ENCODE measurements around the gene PDE11A. TPM values are rescaled to one million over a fixed set of nuclear protein-coding genes. Genes with fewer than 3 reads are reported as not detected.

The PDE11A gene
- total RNA-seq, 1 experiment from 2014 or later = 0.13 TPM

GRCh38 chr2:177908824-177909223 lies 163.8 kb downstream of the PDE11A start:
- Histone ChIP-seq H3K23ac (ENCODE audit: insufficient read length, low read depth, low read length) (no peak overlapping the region), H3K18ac (ENCODE audit: insufficient read length, low read depth, low read length) (no peak overlapping the region), H3K56ac (ENCODE audit: insufficient read length, low read depth, low read length) (no peak overlapping the region), H2BK5ac (ENCODE audit: insufficient read length, low read length) (no peak overlapping the region), H2BK20ac (ENCODE audit: low read depth, low read length, poor library complexity, severe bottlenecking) (no peak overlapping the region), H3K9me3 (ENCODE audit: control insufficient read depth, low read depth, low read length) (no peaks in the 10 kb centered on the region), H3K4me2 (ENCODE audit: insufficient read depth, insufficient read length, low read length) (no peak overlapping the region), H3K27ac (ENCODE audit: insufficient read length, low read depth, low read length) (no peak overlapping the region), H2BK120ac (ENCODE audit: low read depth, low read length, poor library complexity, severe bottlenecking) (no peak overlapping the region), H3K14ac (ENCODE audit: insufficient read depth, low read length) (no peak overlapping the region), H2BK12ac (ENCODE audit: insufficient read length, low read depth, low read length) (no peak overlapping the region), H2AK5ac (ENCODE audit: insufficient read length, low read length) (no peak overlapping the region), H3K23me2 (ENCODE audit: insufficient read length, low read depth, low read length, poor library complexity, severe bottlenecking) (no peaks in the 10 kb centered on the region), H2AFZ (ENCODE audit: low read length) (no peak overlapping the region), H3K4ac (ENCODE audit: low read depth, low read length) (no peak overlapping the region), H3K27me3 (ENCODE audit: insufficient read depth, low read length) (no peaks in the 10 kb centered on the region), H3T11ph (ENCODE audit: low read length) (no peak overlapping the region), H4K8ac (replicated peaks; ENCODE audit: insufficient read length, low read depth, low read length) (no peak overlapping the region), H4K5ac (ENCODE audit: insufficient read length, low read depth, low read length) (no peak overlapping the region), H3K9ac (ENCODE audit: extremely low read depth, insufficient read length, low read length) (no peak overlapping the region), H4K20me1 (ENCODE audit: control insufficient read depth, insufficient read depth, insufficient read length) (no peaks in the 10 kb centered on the region), H3K4me1 (ENCODE audit: insufficient read depth, low read length) (0 out of 2 replicates have a peak, but pooled peaks cover 2% of the 10 kb centered on the region), H2BK15ac (ENCODE audit: low read depth, low read length) (no peak overlapping the region), H4K91ac (ENCODE audit: insufficient read length, low read depth, low read length) (no peak overlapping the region), H3K79me2 (ENCODE audit: insufficient read depth, low read length) (no peaks in the 10 kb centered on the region), H3K79me1 (ENCODE audit: insufficient read depth, low read depth, low read length, poor library complexity, severe bottlenecking) (no peaks in the 10 kb centered on the region)
- Mint-ChIP-seq H3K9me3 (no peaks in the 10 kb centered on the region), H3K27me3 (ENCODE audit: low read depth) (no peaks in the 10 kb centered on the region), H3K4me3 (no peak overlapping the region), H3K36me3 (ENCODE audit: insufficient read depth in 1 of 3, low read depth in 3 of 3) (no peaks in the 10 kb centered on the region), H3K27ac (no peak overlapping the region), H3K4me1 (peaks cover 10% of the 10 kb centered on the region in 2 experiments)
- no peak for TF ChIP-seq CTCF (conservative IDR thresholded peaks at IDR 0.05)
- WGBS (ENCODE audit: extremely low coverage, insufficient read length, low lambda C conversion rate) = no CpG with 5 or more reads among the region's 2 CpGs
- no peak for DNase-seq
